Caki2 (cell line): Measurements from ENCODE around the gene FUCA2. TPM values are rescaled to one million over a fixed set of nuclear protein-coding genes. Genes with fewer than 3 reads are reported as not detected.
"Not testable (repeated sequence)": the region's sequence is repeated elsewhere in the genome, so short reads cannot be mapped to it uniquely, and the experiment has no call there.

Experiments used
- DNase-seq: peaks from one replicate; pipeline ENCODE4 v3.0.0-alpha.2; 2015; ENCODE audit warnings: low read depth
- in situ Hi-C: cut with HindIII; loops from 2 replicates; pipeline ENCODE4 v1.10.0; 2016; ENCODE audit warnings: low sequenced_read_pairs, low pct_unique_long_range_greater_than_20kb, mixed read lengths
- total RNA-seq: library from RNA; depleted of rRNA; stranded (reverse); fragments of >200 nt; shearing (Covaris generic); gene quantifications from 2 replicates; pipeline ENCODE4 v1.2.3, GENCODE V29; 2014; ENCODE audit warnings: low replicate concordance

The FUCA2 gene
- total RNA-seq, 1 experiment from 2014 or later = 69.9 TPM

- no peak for DNase-seq
- in situ Hi-C loops = no loop called here
These were observed 4.0 kb downstream of the FUCA2 start for GRCh38 chr6:143507358-143508145.

DNA sequence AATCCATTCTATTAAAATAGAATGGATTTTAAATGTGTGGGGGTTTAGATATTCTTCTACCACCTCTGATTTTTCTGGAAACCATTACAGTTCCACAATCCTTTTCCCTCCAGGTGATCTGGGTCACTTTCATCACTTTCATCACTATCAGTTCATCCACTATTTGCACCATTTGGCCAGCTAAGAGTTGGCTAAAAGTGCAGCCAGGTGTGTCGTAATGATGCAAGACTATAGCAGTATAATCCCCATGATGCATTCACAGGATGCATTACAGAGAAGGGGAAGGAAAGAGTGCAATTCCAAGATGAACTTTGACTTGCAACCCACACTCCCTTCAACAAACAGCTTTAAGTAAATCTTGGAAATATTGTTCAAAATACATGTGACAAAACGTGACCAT lies 4.9 kb downstream of the FUCA2 start:
- no peak for DNase-seq
- in situ Hi-C loops = no loop called here

DNA sequence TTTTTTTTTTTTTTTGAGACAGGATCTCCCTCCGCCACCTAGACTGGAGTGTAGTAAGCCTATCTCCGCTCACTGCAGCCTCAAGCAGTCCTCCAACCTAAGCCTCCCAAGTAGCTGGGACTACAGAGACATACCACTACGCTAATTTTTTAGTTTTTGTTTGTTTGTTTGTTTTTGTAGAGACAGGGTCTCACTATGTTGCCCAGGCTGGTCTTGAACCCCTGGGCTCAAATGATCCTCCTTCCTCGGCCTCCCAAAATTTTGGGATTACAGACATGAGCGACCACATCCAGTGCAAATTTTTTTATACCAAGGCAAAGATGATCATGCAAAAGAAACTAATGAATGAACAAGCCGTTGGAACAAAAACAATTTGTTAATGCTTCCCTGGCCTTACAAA lies 5.3 kb downstream of the FUCA2 start:
- in situ Hi-C loops = no loop called here

GRCh38 chr6:143505537-143505936 lies 6.0 kb downstream of the FUCA2 start:
- DNase-seq = no peak
- in situ Hi-C loops = no loop called here

More for the DNA sequence above, 5.3 kb downstream of the FUCA2 start:
- DNase-seq = no peak

GRCh38 chr6:143505111-143505510 lies 6.4 kb downstream of the FUCA2 start:
- DNase-seq = no peak
- in situ Hi-C loops = no loop called here

DNA sequence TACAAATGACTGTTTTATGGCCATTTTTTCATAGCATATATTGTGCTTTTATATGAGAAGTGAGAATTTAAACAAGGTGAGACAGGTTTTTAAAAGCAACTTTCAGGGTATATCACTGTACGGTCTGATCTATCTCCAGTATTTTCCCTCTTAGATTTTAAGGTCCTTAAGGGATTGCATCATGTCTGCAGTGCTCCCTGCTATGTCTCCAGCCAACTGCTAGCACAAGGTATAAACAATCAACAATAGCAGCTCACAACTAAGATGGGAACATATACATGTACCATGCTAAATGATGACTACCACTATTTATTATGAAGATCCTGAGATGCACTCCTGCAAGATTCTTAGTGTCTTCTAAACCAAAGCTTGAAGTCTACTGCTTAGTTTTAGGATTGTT lies 7.2 kb downstream of the FUCA2 start:
- in situ Hi-C loops = no loop called here
- DNase-seq = no peak

DNA sequence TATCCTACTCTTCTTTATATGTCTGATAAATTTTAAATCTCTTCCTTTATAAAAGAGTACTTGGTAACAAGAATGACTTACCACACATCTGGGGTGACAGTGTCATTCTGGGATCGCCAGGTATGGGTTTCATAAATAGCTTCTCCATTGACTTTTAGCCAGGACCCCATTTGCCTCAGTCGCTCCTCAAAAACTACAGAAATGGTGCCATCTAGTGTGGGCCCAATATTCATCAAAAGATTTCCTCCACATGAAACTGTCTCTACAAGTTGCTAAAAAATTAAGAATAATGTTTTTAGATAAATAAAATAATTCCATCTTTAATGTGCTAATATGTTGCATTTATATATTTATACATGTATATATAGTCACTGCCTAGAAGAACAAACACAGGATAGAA lies 9.7 kb downstream of the FUCA2 start:
- in situ Hi-C loops = no loop called here

GRCh38 chr6:143498428-143498827 lies 13.1 kb downstream of the FUCA2 start:
- in situ Hi-C loops = no loop called here
- DNase-seq = no peak

More for the DNA sequence above, 9.7 kb downstream of the FUCA2 start:
- no peak for DNase-seq

GRCh38 chr6:143496974-143497373 lies 14.5 kb downstream of the FUCA2 start:
- in situ Hi-C loops = no loop called here
- no peak for DNase-seq

DNA sequence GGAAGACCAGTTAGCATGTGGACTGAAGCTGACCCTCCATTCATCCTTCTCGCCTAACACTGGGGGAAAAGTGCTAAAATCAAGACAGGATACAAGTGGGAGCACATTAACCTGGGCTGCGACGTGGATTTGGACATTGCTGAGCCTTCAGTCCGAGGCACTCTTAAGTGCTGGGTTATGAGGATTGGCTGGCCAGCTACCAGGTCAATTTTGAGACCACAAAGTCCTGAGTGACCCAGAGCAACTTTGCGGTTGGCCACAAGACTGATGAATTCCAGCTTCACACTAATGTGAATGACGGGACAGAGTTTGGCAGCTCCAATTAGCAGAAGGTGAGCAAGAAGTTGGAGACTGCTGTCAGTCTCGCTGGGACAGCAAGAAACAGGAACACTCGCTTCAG lies 20.7 kb downstream of the FUCA2 start:
- in situ Hi-C loops = no loop called here
- no peak for DNase-seq

GRCh38 chr6:143490244-143490643 lies 21.3 kb downstream of the FUCA2 start:
- no peak for DNase-seq
- in situ Hi-C loops = no loop called here

- in situ Hi-C loops = no loop called here
- no peak for DNase-seq
These were observed 24.8 kb downstream of the FUCA2 start for GRCh38 chr6:143486752-143487151.

- in situ Hi-C loops = no loop called here
- no peak for DNase-seq
These were observed 25.6 kb downstream of the FUCA2 start for GRCh38 chr6:143485967-143486366.

- DNase-seq = no peak
- in situ Hi-C loops = no loop called here
These were observed 28.9 kb downstream of the FUCA2 start for GRCh38 chr6:143482593-143482992.

GRCh38 chr6:143478479-143479062 lies 32.9 kb downstream of the FUCA2 start:
- no peak for DNase-seq
- in situ Hi-C loops = no loop called here

DNA sequence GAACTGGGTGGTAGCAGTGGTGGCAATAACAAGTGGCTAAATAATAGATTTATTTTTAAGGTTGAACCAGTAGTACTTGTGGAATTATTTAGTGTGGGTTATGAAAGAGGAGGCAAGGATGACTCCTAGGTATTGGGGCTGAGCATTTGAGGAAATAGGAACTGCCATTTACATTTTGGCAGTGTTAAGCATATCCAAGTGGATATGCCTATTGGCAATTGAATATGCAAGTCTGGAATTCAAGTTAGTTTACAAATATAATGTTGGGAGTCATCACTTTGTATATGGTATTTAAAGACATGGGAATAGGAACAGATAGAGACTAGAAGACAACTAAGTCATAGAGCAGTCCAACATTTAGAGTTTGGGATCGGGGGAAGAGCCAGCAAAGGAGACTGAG lies 35.0 kb downstream of the FUCA2 start:
- in situ Hi-C loops = no loop called here
- no peak for DNase-seq

DNA sequence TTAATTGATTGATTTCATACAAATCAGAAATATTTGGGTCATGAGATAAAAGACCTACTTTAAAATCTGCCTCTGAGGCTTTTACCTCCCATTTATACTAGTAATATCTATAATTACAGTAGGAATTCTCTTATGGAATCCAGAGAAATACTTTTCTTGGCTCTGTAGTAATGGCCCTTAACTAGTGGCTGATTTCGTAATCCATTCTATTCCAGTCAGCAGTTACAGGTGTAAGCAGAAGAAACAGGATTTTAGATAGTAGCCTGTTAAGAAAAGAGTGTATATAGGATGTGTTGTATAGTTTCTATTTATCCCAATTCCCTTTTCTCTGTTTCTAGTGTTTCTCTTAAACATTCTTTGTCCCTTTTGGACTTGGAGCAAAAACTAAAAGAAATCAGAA lies 39.7 kb downstream of the FUCA2 start:
- DNase-seq = no peak
- in situ Hi-C loops = no loop called here

GRCh38 chr6:143468823-143469222 lies 42.7 kb downstream of the FUCA2 start:
- in situ Hi-C loops, DNase-seq: not testable (repeated sequence)

DNA sequence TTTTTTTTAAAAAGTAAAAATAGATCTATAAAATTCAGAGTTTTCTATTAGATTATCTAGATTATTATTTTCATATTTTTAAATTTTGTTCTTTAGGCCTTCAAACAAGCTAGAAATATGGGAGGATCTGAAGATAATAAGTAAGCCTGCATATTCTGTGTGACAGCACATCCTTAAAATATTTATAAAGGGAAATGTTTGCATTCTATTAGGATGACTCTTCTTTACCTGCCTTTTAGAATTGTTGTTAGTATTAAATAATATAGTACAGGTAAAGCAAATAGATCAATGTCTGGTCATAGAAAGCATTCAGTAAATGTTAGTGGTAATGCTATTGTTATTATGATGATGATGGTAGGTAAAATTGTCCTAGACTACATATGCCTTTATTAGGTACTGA lies 43.5 kb downstream of the FUCA2 start:
- in situ Hi-C loops = no loop called here
- no peak for DNase-seq

DNA sequence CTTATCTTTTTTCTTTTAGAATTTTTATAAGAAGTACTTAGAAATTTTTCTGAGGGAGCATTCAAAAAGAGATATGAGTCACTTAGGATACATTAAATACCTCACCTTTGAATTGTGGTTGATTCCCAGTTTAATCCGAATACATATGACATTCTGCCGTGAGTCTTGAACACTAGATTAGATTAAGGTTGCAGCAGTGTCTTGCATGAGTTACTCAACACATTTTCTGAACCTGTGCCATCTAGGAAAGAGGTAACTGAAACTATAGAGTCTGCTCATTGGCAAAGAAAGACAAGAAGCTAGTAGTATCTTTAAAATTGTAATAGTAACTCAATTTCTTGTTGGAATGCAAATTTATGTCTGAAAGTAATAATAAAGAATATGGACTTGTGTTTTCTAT lies 46.0 kb downstream of the FUCA2 start:
- in situ Hi-C loops = no loop called here
- DNase-seq = no peak
